IMR-90 (cell line): ENCODE results near the gene CARD18. TPM values are rescaled to one million over a fixed set of nuclear protein-coding genes. Genes with fewer than 3 reads are reported as not detected.
"Not testable (repeated sequence)": the region's sequence is repeated elsewhere in the genome, so short reads cannot be mapped to it uniquely, and the experiment has no call there.

Source experiments
- ATAC-seq: fragments of 200-7000 bp; cut with Tn5 transposase; 2 replicates; pipeline ENCODE4 v1.9.1; 2020; ENCODE audit warnings: low read depth, mild to moderate bottlenecking, moderate library complexity
- BruUV-seq: library from RNA; stranded (reverse); fragments of 400-500 nt; replicated peaks from 2 replicates; lab custom pipeline; 2021; lab: Mats Ljungman, UMichigan
- CTCF ChIA-PET: fragments of 300-600 bp; formaldehyde crosslinking; extraction: SDS; loops from one replicate; lab custom pipeline; 2021; ENCODE audit warnings: antibody characterized with exemption; lab: Yijun Ruan, JAX
- POLR2A ChIA-PET: fragments of 300-600 bp; sonication (Branson Sonifier 250); formaldehyde crosslinking; loops from one replicate; lab custom pipeline; 2022; ENCODE audit warnings: antibody characterized with exemption; ENCODE audit not compliant: unreplicated experiment; lab: Charles Lee
- DNase-seq: peaks from one replicate; pipeline ENCODE4 v3.0.0; 2013
- H2AFZ ChIP-seq: replicated peaks from 2 replicates; pipeline ENCODE3; 2013; ENCODE audit warnings: low read length, mild to moderate bottlenecking; ENCODE audit not compliant: poor library complexity
- H2AK5ac ChIP-seq: 2 replicates; pipeline ENCODE4 v1.6.1; 2013; ENCODE audit warnings: low read depth, low read length, inconsistent platforms
- H2AK9ac ChIP-seq: replicated peaks from 2 replicates; pipeline ENCODE3; 2013; ENCODE audit warnings: mild to moderate bottlenecking, low read depth, low read length, moderate library complexity; ENCODE audit not compliant: poor library complexity
- H2BK120ac ChIP-seq: 2 replicates; pipeline ENCODE4 v1.6.1; 2013; ENCODE audit warnings: low read depth, low read length, inconsistent platforms
- H2BK15ac ChIP-seq: 3 replicates; pipeline ENCODE4 v1.6.1; 2013; ENCODE audit warnings: low read depth, low read length, inconsistent platforms
- H2BK20ac ChIP-seq: 2 replicates; pipeline ENCODE4 v1.6.1; 2013; ENCODE audit warnings: low read depth, mild to moderate bottlenecking, inconsistent platforms, low read length, moderate library complexity
- H2BK5ac ChIP-seq: 2 replicates; pipeline ENCODE4 v1.6.1; 2013; ENCODE audit warnings: mild to moderate bottlenecking, low read depth, low read length, inconsistent platforms; ENCODE audit not compliant: poor library complexity, severe bottlenecking
- H3K14ac ChIP-seq: replicated peaks from 2 replicates; pipeline ENCODE4 v1.6.1; 2013; ENCODE audit warnings: low read depth, low read length, inconsistent platforms
- H3K18ac ChIP-seq: 2 replicates; pipeline ENCODE4 v1.6.1; 2013; ENCODE audit warnings: low read depth, low read length, control low read depth
- H3K23ac ChIP-seq: 2 replicates; pipeline ENCODE4 v1.6.1; 2013; ENCODE audit warnings: low read depth, low read length, inconsistent platforms
- H3K27ac ChIP-seq: 2 replicates; pipeline ENCODE4 v1.5.1; 2013; ENCODE audit warnings: mild to moderate bottlenecking, control low read depth, low read length; ENCODE audit not compliant: insufficient read depth
- H3K27me3 ChIP-seq: 2 replicates; pipeline ENCODE4 v1.6.1; 2013; ENCODE audit warnings: low read length; ENCODE audit not compliant: control insufficient read depth, insufficient read depth
- H3K36me3 ChIP-seq: 2 replicates; pipeline ENCODE4 v1.6.1; 2013; ENCODE audit warnings: low read length, mixed read lengths; ENCODE audit not compliant: control insufficient read depth, insufficient read depth
- H3K4ac ChIP-seq: 2 replicates; pipeline ENCODE4 v1.6.1; 2013; ENCODE audit warnings: low read depth, low read length, inconsistent platforms
- H3K4me1 ChIP-seq: 2 replicates; pipeline ENCODE4 v1.6.1; 2013; ENCODE audit warnings: low read length, mixed read lengths; ENCODE audit not compliant: control insufficient read depth, insufficient read depth
- H3K4me2 ChIP-seq: 2 replicates; pipeline ENCODE4 v1.6.1; 2013; ENCODE audit warnings: low read depth, mild to moderate bottlenecking, control low read depth, low read length, moderate library complexity
- H3K4me3 ChIP-seq: 2 replicates; pipeline ENCODE4 v1.5.1; 2013; ENCODE audit warnings: low read depth, mild to moderate bottlenecking, control low read depth, low read length, moderate library complexity; ENCODE audit not compliant: insufficient read depth
- H3K56ac ChIP-seq: 2 replicates; pipeline ENCODE4 v1.6.1; 2013; ENCODE audit warnings: low read length, inconsistent platforms; ENCODE audit not compliant: insufficient read depth; ENCODE audit errors: extremely low read depth
- H3K79me1 ChIP-seq, 2 experiments: 2 replicates each; pipeline ENCODE4 v1.6.1; 2013; ENCODE audit warnings: low read length in 2 of 2, inconsistent platforms in 1 of 2, low read depth in 1 of 2
- H3K9ac ChIP-seq: 2 replicates; pipeline ENCODE4 v1.6.1; 2013; ENCODE audit warnings: low read depth, low read length, control low read depth
- H3K9me1 ChIP-seq: 2 replicates; pipeline ENCODE4 v1.6.1; 2013; ENCODE audit warnings: low read length, inconsistent platforms; ENCODE audit not compliant: insufficient read depth
- H3K9me3 ChIP-seq: 2 replicates; pipeline ENCODE4 v1.6.1; 2013; ENCODE audit warnings: low read length; ENCODE audit not compliant: control insufficient read depth, insufficient read depth
- H4K20me1 ChIP-seq: 2 replicates; pipeline ENCODE4 v1.6.1; 2013; ENCODE audit warnings: low read length, inconsistent platforms; ENCODE audit not compliant: insufficient read depth
- H4K5ac ChIP-seq: 2 replicates; pipeline ENCODE4 v1.6.1; 2013; ENCODE audit warnings: mild to moderate bottlenecking, low read depth, low read length, control low read depth
- H4K8ac ChIP-seq, 2 experiments: 2 replicates each; pipeline ENCODE4 v1.6.1; 2013; ENCODE audit warnings: low read depth in 2 of 2, low read length in 2 of 2, control low read depth in 1 of 2, inconsistent platforms in 1 of 2
- H4K91ac ChIP-seq: 2 replicates; pipeline ENCODE4 v1.6.1; 2013; ENCODE audit warnings: low read depth, low read length, inconsistent platforms; ENCODE audit not compliant: insufficient read depth
- WGBS, 2 experiments: methylation state at CpG; one replicate each; pipeline versions ENCODE4 v1.1.5 to v1.1.7; 2013; ENCODE audit warnings: missing lambda C conversion rate in 2 of 2; ENCODE audit not compliant: insufficient read length in 1 of 2; ENCODE audit errors: extremely low coverage in 2 of 2; 5-methylcytosine and 5-hydroxymethylcytosine counted together
- dilution Hi-C: fragments of 300-500 bp; cut with HindIII; formaldehyde crosslinking; loops from one replicate; pipeline ENCODE4 v1.14.3; 2018; ENCODE audit warnings: low sequenced_read_pairs; ENCODE audit not compliant: unreplicated experiment
- in situ Hi-C: fragments of 300-500 bp; cut with MboI; formaldehyde crosslinking; loops from 3 replicates; pipeline ENCODE4 v1.14.3; 2019; ENCODE audit warnings: low sequenced_read_pairs, inconsistent platforms, mixed read lengths
- intact Hi-C: fragments of 100-400 bp; cut with micrococcal nuclease; formaldehyde crosslinking; loops from 2 replicates; pipeline ENCODE4 v1.10.0; 2022
- polyA plus RNA-seq, 3 experiments: library from polyadenylated mRNA; depleted of rRNA; stranded (reverse); fragments of >200 nt; gene quantifications; 2 replicates each; pipeline ENCODE4 v1.2.3, GENCODE V29; 2012; ENCODE audit warnings: low replicate concordance in 1 of 3
- total RNA-seq: library from RNA; depleted of rRNA; stranded (reverse); fragments of >200 nt; gene quantifications from 2 replicates; pipeline ENCODE4 v1.2.3, GENCODE V29; 2012

The CARD18 gene
- total and polyA plus RNA-seq, 2 of the 4 experiments (the other 2 are of a cell fraction): not detected

DNA sequence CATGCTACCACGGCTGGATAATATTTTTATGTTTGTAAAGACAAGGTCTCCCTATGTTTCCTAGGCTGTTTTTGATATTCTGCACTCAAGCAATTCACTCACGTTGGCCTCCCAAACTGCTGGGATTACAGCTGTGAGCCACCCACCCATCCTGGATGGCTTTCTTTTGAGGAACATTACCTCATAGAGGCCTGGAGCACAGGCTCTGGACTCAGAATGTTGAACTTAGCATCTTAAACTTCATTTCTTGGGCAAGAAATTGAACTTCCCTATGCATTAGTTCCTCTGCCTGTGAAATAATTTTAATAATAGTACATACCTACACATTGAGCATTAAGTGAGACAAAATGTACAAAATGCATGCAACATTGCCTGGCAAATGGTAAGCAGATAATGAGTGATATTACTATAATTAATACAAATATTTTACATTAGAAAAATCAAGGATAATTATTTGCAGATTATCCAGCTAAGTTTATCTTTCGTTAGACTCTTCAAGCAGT lies 37.4 kb downstream of the CARD18 start:
- H4K5ac ChIP-seq, DNase-seq, H4K8ac ChIP-seq, ATAC-seq, H3K36me3 ChIP-seq, H2BK120ac ChIP-seq, H4K20me1 ChIP-seq, intact Hi-C loops, H3K4me2 ChIP-seq, in situ Hi-C loops, POLR2A ChIA-PET, H3K9me3 ChIP-seq, H2BK5ac ChIP-seq, H3K4me3 ChIP-seq, H3K4ac ChIP-seq, H3K9me1 ChIP-seq, H3K9ac ChIP-seq, dilution Hi-C loops, H2AFZ ChIP-seq, H3K27ac ChIP-seq, H3K56ac ChIP-seq, H3K79me1 ChIP-seq, CTCF ChIA-PET, H2AK5ac ChIP-seq, H3K18ac ChIP-seq, H2BK15ac ChIP-seq, H2AK9ac ChIP-seq, H3K4me1 ChIP-seq, H4K91ac ChIP-seq, H3K27me3 ChIP-seq, BruUV-seq, H2BK20ac ChIP-seq, H3K14ac ChIP-seq, H3K23ac ChIP-seq: not testable (repeated sequence)
- WGBS, 2 experiments: no CpG with 5 or more reads among the region's 3 CpGs
